Body of pancreas (tissue), 4 donors: ENCODE data around the gene FIGN.

Experiments
- POLR2A ChIP-seq, 3 donors: fragments of 450-650 bp; IDR thresholded peaks; one replicate each; pipeline ENCODE4 v1.6.1; 2016; ENCODE audit warnings: antibody characterized with exemption in 3 of 3, mild to moderate bottlenecking in 2 of 3
- TF ChIP-seq, protein P1 (sequence below), 7 experiments: fragments of 450-650 bp in 4 of 7; fragments of 200-600 bp in 3 of 7; sonication (generic) in 3 of 7; IDR thresholded peaks; one replicate each; pipeline ENCODE4 v1.5.1; 2016 to 2019; ENCODE audit warnings: antibody characterized with exemption in 7 of 7

DNA sequence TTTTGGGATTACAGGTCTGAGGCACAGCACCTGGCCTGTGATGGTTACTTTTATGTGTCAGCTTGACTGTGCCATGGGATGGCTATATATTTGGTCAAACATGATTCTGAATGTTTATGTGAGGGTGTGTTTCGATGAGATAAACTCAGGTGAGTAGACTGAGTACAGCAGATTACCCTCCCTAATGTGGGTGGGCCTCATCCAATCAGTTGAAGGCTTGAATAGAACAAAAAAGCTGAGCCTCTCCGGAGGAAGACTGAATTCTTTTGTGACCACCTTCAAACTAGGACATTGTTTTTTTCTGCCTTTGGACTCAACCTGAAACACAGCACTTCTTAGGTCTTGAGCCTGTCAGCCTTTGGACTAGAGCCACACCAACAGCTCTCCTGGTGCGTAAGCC is 49.4 kb upstream of the FIGN start:
- TF ChIP-seq, protein P1, sequence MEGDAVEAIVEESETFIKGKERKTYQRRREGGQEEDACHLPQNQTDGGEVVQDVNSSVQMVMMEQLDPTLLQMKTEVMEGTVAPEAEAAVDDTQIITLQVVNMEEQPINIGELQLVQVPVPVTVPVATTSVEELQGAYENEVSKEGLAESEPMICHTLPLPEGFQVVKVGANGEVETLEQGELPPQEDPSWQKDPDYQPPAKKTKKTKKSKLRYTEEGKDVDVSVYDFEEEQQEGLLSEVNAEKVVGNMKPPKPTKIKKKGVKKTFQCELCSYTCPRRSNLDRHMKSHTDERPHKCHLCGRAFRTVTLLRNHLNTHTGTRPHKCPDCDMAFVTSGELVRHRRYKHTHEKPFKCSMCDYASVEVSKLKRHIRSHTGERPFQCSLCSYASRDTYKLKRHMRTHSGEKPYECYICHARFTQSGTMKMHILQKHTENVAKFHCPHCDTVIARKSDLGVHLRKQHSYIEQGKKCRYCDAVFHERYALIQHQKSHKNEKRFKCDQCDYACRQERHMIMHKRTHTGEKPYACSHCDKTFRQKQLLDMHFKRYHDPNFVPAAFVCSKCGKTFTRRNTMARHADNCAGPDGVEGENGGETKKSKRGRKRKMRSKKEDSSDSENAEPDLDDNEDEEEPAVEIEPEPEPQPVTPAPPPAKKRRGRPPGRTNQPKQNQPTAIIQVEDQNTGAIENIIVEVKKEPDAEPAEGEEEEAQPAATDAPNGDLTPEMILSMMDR (IDR thresholded peaks at IDR 0.05), result no peak
- no peak for TF ChIP-seq POLR2A (IDR thresholded peaks at IDR 0.05)
